ENCODE data around the gene SLC7A7.
"Not testable (repeated sequence)": the region's sequence is repeated elsewhere in the genome, so short reads cannot be mapped to it uniquely, and the experiment has no call there.

Gene SLC7A7

GRCh38 chr14:22786685-22787084 lies 28.6 kb downstream of the SLC7A7 start:
- DNase-seq: no peak

GRCh38 chr14:22781301-22781991 lies 33.8 kb downstream of the SLC7A7 start:
- DNase-seq: no peak

DNA sequence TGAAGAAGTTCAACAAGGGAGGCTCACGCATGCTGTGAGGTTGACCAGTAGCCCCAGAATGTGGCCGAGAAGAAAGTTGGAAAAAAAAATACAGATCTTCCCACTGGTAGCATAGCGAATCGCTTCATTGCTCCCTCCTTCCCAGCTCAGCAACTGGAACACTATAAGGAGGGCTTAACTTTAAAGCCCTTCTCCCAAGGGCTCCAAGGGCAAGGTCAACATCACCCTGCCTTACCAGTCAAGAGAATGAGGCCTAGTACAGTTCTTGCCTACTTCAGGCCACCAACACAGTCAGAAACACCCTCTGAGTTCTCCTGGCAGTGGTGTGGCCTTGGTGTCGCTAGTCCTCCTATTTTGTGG lies 34.3 kb downstream of the SLC7A7 start:
- no peak for DNase-seq

DNA sequence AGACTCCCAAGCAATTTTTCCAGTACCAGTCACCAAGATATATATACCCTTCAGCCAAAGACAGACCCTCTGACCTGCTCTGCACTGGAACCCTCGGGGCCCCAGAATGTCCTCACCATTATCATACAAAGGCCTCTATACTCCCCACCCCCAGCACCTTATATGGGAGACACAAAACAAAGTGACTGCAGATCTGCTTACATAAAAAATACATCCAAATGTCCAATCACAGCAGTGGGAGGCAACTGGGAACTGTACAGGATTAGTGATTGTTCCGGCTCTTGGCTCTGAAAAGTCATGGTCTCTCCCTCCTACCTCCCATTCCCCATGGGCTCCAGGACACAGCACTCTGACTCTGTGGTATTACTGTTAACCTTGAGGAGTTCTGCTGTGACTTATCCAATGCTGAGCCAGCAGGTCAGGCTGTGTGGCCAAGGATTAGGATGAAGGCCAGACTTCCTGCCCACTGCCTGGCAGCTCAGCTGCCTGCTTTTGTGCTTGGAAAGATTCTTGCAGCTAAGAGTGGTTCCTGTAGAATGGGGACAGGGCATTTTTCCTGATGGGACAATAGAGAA lies 35.0 kb downstream of the SLC7A7 start:
- DNase-seq: no peak

DNA sequence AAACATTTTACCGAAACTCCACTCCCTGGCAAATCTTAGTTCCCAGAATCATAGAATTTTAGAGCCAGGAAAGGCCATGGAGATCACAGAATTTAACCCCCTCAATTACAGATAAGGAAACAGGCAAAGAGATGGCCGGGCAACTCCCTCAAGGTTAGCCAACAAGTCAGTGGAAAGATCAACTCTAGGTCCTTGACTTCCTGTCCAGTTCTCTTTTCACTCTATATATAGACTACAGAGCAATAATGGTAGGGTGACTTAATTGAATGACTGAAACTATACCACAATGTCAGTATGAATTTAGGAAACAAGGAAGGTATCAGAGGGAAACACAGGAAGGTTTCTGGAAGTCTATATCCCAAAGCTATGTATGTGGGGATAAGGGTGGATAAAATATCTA lies 37.2 kb downstream of the SLC7A7 start:
- no peak for DNase-seq

- not testable (repeated sequence) for DNase-seq
These were observed 38.4 kb downstream of the SLC7A7 start for GRCh38 chr14:22776849-22777248.

- no peak for DNase-seq
These were observed 39.0 kb downstream of the SLC7A7 start for GRCh38 chr14:22776215-22776614.

DNA sequence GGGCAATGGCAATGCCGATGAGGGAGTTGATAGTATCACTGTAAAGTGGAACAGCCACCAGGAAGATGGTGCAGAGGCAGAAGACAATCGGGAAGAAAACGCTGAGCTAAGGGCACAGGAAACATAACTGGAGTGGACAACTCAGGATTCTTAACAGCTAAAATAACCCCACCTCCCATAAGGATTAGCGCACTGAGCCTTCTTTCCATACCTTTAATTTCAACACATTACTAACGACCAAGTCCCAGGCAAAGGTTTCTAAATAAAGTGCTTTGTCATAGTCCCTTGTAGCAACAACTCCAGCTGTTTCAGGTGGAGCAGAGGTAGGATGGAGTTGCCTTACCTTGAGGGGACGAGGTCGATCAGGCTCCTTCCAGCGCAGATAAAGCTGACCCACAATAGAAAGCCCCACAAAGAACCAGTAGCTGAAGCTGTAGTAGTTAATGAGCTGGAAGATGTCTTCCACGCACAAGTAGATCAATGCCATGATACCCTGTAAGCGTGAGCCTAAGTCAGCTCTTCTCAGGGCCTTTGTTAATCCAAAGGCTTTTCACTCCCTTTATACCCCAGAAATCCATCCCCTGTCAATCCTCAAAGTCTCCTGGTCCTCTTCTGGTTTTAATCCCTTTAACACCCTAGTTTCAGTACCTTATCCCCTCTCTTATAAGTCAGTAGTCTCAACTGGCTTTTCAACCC lies 41.1 kb downstream of the SLC7A7 start:
- no peak for DNase-seq

DNA sequence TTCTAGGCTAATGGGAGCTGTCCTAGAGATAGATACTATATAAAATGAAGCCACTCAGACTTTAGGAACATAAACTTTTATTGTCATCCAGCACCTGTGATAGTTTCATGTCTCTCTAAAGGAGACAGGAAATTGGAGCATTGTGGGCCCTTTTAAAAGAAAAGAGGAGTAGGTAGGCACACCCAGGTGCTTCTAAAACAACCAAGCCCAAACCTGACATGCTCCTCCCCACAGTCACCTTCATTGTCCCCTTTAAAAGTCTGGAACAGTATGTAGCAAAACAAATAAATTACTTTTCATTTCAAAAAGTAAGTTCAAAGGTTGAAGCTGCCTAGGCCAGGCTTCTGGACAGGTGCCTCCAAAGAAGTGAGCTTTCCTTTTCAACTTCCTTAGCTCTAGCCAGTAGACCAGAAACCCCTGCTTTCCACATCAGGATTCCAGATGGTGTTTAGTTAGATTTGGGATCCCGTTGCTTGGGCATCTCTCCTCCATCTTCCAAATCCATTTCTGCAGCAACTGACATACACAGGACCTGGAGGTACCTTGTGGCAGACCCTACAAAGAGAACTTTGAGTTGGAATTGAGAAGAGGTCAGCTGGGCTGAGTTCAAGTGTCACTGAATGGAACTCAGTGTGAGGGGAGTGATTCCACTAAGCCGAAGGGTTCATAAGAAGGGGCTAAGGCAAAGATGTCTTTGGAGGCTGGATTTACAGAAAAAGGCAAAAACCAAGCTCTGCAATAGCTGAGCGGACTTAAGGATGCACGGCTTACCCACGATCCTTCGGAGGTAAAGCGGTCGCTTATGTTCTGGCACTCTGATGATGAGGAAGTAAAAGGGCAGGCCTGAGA lies 41.8 kb downstream of the SLC7A7 start:
- no peak for DNase-seq

DNA sequence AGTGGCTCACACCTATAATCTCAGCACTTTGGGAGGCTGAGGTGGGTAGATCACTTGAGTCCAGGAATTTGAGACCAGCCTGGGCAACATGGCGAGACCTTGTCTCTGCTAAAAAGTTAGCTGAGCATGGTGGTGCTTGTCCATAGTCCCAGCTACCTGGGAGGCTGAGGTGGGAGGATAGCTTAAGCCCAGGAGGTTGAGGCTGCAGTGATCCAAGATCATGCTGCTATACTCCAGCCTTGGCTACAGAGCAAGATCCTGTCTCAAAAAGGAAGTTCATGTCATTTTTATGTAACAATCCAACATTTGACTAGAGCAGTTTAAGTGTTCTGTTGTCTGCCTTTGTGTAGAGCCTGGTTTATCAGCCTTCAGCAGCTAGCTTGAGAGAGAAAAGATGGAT lies 42.5 kb downstream of the SLC7A7 start:
- DNase-seq: no peak

DNA sequence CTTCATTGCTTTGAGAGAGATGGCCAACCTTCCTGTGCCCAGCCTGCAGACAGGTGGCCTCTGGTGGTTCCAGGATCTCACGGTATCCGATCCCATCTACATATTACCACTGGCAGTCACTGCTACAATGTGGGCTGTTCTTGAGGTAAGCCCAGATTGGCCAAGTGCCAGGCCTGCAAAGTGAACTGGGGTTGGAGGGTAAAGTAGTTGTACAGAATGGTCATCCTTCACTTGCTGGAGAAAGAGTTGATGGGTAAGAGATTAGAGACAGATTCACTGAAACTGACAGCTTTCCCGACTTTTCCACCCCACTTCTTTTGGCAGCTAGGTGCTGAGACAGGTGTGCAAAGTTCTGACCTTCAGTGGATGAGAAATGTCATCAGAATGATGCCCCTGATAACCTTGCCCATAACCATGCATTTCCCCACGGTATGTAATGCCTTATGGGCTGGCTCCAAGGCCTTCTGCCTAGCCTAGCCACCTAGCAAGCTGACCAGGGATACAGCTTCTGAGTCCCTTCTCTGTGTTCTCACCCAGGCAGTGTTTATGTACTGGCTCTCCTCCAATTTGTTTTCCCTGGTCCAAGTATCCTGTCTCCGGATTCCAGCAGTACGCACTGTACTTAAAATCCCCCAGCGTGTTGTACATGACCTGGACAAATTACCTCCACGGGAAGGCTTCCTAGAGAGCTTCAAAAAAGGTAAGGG lies 44.6 kb downstream of the SLC7A7 start:
- DNase-seq: no peak

DNA sequence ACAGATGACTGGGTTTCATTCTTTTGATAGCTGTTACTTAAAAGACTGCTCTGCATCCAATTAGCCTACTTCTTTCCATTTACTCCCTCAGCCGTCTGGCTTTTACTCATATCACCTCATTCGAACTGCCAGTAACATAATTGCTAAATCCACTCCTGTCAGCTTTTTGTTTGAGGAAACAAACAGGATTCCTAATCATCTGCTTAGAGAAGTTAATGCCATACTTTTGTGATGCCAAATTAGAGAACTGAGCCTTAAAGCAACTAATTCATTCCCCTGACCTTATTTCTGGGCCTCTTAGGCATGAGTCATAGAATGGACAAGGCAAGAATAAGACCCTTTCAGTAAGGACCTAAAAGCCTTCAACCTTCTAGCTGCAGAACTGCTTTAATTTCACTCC lies 45.9 kb downstream of the SLC7A7 start:
- no peak for DNase-seq

DNA sequence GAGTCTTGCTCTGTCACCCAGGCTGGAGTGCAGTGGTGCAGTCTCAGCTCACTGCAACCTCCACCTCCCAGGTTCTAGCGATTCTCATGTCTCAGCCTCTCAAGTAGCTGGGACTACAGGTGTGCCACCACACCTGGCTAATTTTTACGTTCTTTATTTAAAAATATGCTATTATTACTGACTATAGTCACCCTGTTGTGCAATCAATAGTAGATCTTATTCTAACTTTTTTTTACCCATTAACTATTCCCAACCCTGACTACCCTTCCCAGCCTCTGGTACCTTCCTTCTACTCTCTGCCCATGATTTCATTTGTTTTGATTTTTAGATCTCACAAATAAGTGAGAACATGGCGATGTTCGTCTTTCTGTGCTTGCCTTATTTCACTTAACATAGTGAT lies 46.3 kb downstream of the SLC7A7 start:
- no peak for DNase-seq

DNA sequence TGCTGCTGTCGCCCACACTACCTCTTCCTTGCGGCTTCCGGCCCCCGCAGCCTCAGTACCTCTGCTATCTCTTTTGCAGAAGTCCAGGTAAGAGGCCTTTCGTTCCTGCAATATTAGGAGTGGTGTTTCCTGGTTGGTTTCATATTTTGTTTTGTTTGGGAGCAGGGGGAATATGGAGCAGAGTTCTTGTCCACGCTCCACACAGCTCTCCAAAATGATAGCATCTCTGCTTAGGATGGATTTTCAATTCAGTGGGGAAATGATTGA lies 48.0 kb downstream of the SLC7A7 start:
- peak; percentile 4 for DNase-seq

DNA sequence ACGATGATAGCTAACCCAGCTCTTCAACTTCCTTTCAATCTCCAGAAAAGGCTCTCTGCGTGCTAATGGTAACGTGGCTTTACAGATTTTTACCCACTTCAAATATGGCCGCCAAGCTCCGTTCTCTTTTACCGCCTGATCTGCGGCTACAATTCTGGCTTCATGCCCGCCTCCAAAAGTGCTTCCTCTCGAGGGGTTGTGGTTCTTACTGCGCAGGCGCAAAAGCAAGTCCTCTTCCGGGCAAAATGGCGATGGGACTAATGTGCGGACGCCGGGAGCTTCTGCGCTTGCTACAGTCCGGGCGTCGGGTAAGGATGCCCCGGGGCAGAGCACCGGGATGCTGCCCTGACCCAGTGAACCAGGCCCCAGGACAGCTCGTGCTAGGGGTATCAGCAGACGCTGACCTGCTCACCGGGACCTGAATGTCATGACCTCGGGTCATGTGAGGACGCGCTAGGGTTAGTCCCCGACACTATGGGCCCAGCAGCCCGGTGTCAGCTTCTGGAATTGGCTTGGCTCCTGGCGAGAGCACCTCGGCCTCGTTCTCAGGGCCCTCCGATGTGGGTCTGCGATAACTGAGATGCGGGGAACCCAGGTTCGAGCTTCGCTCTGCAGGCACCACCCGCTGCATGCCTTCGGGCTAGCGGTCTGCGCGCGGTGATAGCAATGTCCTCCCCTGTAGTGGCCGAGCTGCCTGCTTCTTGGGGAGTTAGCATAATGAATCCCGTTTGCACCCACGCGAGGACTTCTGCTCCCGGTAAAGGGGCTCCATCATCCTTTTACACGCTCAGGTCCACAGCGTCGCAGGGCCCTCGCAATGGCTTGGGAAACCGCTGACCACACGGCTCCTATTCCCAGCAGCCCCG lies 48.5 kb downstream of the SLC7A7 start, which contains the start of gene OXA1L:
Gene OXA1L (plus strand): TSS at position 232 of the 866 bp plus-strand sequence. CDS start 14 bp downstream, at position 246.
- DNase-seq: peak; percentile 98

- no peak for DNase-seq
These were observed 50.9 kb downstream of the SLC7A7 start for GRCh38 chr14:22764382-22764781.

DNA sequence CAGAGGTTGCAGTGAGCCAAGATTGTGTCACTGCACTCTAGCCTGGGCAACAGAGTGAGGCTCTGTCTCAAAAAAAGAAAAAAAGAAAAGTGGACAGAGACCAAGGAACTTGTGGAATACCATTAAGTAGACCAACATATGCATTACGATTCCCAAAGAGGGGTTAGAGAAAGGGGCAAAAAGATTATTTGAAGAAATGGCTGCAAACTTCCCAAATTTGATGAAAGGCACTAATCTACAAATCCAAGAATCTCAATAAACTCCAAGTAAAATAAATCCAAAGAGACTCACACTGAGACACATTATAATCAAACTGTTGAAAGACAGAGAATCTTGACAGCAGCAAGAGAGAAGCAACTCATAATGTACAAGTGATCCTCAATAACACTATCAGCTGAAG lies 53.5 kb downstream of the SLC7A7 start:
- no peak for DNase-seq

DNA sequence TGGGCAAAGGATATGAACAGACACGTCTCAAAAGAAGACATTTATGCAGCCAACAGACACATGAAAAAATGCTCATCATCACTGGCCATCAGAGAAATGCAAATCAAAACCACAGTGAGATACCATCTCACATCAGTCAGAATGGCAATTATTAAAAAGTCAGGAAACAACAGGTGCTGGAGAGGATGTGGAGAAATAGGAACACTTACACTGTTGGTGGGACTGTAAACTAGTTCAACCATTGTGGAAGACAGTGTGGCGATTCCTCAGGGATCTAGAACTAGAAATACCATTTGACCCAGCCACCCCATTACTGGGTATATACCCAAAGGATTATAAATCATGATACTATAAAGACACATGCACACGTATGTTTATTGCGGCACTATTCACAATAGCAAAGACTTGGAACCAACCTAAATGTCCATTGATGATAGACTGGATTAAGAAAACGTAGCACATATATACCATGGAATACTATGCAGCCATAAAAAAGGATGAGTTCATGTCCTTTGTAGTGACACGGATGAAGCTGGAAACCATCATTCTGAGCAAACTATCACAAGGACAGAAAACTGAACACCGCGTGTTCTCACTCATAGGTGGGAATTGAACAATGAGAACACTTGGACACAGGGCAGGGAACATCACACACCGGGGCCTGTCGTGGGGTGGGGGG lies 57.1 kb downstream of the SLC7A7 start:
- not testable (repeated sequence) for DNase-seq

GRCh38 chr14:22753586-22753985 lies 61.6 kb downstream of the SLC7A7 start:
- DNase-seq: no peak

DNA sequence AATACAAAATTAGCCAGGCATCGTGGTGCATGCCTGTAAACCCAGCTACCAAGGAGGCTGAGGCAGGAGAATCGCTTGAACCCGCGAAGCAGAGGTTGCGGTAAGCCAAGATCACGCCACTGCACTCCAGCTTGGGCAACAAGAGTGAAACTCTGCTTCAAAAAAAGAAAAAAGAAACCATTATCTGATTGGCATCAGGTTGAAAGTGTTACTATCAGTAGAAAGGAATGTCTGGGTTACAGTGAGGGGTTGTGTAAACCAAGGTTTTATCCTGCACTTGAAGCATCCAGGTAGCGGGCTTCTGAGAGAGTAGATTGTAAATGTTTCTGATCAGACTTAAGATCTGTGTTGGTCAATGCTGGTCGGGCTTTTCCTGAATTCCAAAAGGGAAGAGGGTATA lies 62.8 kb downstream of the SLC7A7 start:
- no peak for DNase-seq

GRCh38 chr14:22748631-22749068 lies 66.6 kb downstream of the SLC7A7 start:
- no peak for DNase-seq

Measured in CD4-positive, alpha-beta T cell treated with Interleukin-17A for 1 hour (primary cell).